Inferior parietal cortex (tissue), 1 donor: ENCODE data around the gene MBD3L2.
A peak's percentile ranks its signal among the peaks of the same experiment; 100 is the strongest.
"Not testable (repeated sequence)": the region's sequence is repeated elsewhere in the genome, so short reads cannot be mapped to it uniquely, and the experiment has no call there.

Source experiments
- DNase-seq: peaks from one replicate; pipeline ENCODE4 v3.0.0-alpha.2; 2016; ENCODE audit errors: extremely low spot score

Gene MBD3L2

GRCh38 chr19:7049021-7049420, at the start of gene MBD3L2:
Gene MBD3L2, plus strand, starts transcription at chr19:7049321. Its CDS starts 53 bp downstream, at chr19:7049374.
- DNase-seq: not testable (repeated sequence)

GRCh38 chr19:6999933-7000332, 49.2 kb upstream of the MBD3L2 start:
- DNase-seq: no peak

- no peak for DNase-seq
These were observed 48.8 kb upstream of the MBD3L2 start for GRCh38 chr19:7000333-7000732.

GRCh38 chr19:7000816-7001215, 48.3 kb upstream of the MBD3L2 start:
- DNase-seq: no peak

GRCh38 chr19:7004313-7004931, 44.7 kb upstream of the MBD3L2 start:
- DNase-seq: no peak

- DNase-seq: no peak
These were observed 42.9 kb upstream of the MBD3L2 start for GRCh38 chr19:7006135-7006704.

- DNase-seq: no peak
These were observed 41.3 kb upstream of the MBD3L2 start for GRCh38 chr19:7007859-7008258.

- no peak for DNase-seq
These were observed 38.2 kb upstream of the MBD3L2 start for GRCh38 chr19:7010722-7011593.

GRCh38 chr19:7013678-7014077, 35.4 kb upstream of the MBD3L2 start:
- DNase-seq: peak; percentile 7

GRCh38 chr19:7018828-7019227, 30.3 kb upstream of the MBD3L2 start:
- no peak for DNase-seq

GRCh38 chr19:7021331-7021730, 27.8 kb upstream of the MBD3L2 start, which contains the start of gene MBD3L2B:
Gene MBD3L2B, minus strand, starts transcription at chr19:7021431. Its CDS starts 34 bp downstream, at chr19:7021397.
- not testable (repeated sequence) for DNase-seq

GRCh38 chr19:7028790-7029189, 20.3 kb upstream of the MBD3L2 start:
- not testable (repeated sequence) for DNase-seq

- not testable (repeated sequence) for DNase-seq
These were observed 18.8 kb upstream of the MBD3L2 start, which contains the start of gene MBD3L5 for GRCh38 chr19:7030278-7030677. Gene MBD3L5, plus strand, starts transcription at chr19:7030578. Its CDS starts 34 bp downstream, at chr19:7030612.

GRCh38 chr19:7040079-7040478, 9.0 kb upstream of the MBD3L2 start, which contains the start of gene MBD3L4:
Gene MBD3L4, minus strand, starts transcription at chr19:7040179. Its CDS starts 35 bp downstream, at chr19:7040144.
- DNase-seq: not testable (repeated sequence)

- DNase-seq: not testable (repeated sequence)
These were observed 7.6 kb upstream of the MBD3L2 start for GRCh38 chr19:7041563-7041962.

GRCh38 chr19:7051421-7051820, 2.3 kb downstream of the MBD3L2 start:
- DNase-seq: not testable (repeated sequence)

- not testable (repeated sequence) for DNase-seq
These were observed 3.8 kb downstream of the MBD3L2 start for GRCh38 chr19:7052896-7053295.

GRCh38 chr19:7054635-7055368, 5.7 kb downstream of the MBD3L2 start:
- DNase-seq: not testable (repeated sequence)

GRCh38 chr19:7055679-7056078, 6.6 kb downstream of the MBD3L2 start:
- DNase-seq: not testable (repeated sequence)

- not testable (repeated sequence) for DNase-seq
These were observed 7.2 kb downstream of the MBD3L2 start for GRCh38 chr19:7056371-7056770.

GRCh38 chr19:7058576-7058975, 9.5 kb downstream of the MBD3L2 start, which contains the start of gene MBD3L3:
Gene MBD3L3, minus strand, starts transcription at chr19:7058676. Its CDS starts 71 bp downstream, at chr19:7058605.
- DNase-seq: not testable (repeated sequence)
